Trophoblast cell (in vitro differentiated cells and primary cell): ENCODE data around the gene DVL2.

ENCODE experiments used
- DNase-seq, 2 donors: peaks; one replicate each; pipeline ENCODE4 v3.0.0-alpha.2; 2016
- H2AFZ ChIP-seq: 2 replicates; pipeline ENCODE4 v1.6.1; 2013; ENCODE audit warnings: low read length, moderate library complexity, mild to moderate bottlenecking; ENCODE audit not compliant: insufficient read depth, poor library complexity
- H2AK5ac ChIP-seq: 2 replicates; pipeline ENCODE4 v1.6.1; 2013; ENCODE audit warnings: mild to moderate bottlenecking, low read length
- H2BK120ac ChIP-seq: 2 replicates; pipeline ENCODE4 v1.6.1; 2013; ENCODE audit warnings: low read length, mild to moderate bottlenecking, moderate library complexity; ENCODE audit not compliant: insufficient read depth, poor library complexity
- H2BK12ac ChIP-seq: 2 replicates; pipeline ENCODE4 v1.6.1; 2013; ENCODE audit warnings: mild to moderate bottlenecking, low read length, moderate library complexity
- H2BK5ac ChIP-seq: 2 replicates; pipeline ENCODE4 v1.6.1; 2013; ENCODE audit warnings: low read length, low read depth, moderate library complexity, mild to moderate bottlenecking; ENCODE audit not compliant: poor library complexity
- H3K14ac ChIP-seq: 2 replicates; pipeline ENCODE4 v1.6.1; 2013; ENCODE audit warnings: mild to moderate bottlenecking, low read length
- H3K18ac ChIP-seq: 2 replicates; pipeline ENCODE4 v1.6.1; 2013; ENCODE audit warnings: mild to moderate bottlenecking, low read length
- H3K23ac ChIP-seq: 2 replicates; pipeline ENCODE4 v1.6.1; 2013; ENCODE audit warnings: low read length
- H3K27ac ChIP-seq: 2 replicates; pipeline ENCODE4 v1.5.1; 2013; ENCODE audit warnings: low read depth, mild to moderate bottlenecking, inconsistent platforms, low read length, moderate library complexity
- H3K27me3 ChIP-seq: 2 replicates; pipeline ENCODE4 v1.6.1; 2013; ENCODE audit warnings: inconsistent platforms, mild to moderate bottlenecking, low read length, moderate library complexity; ENCODE audit not compliant: insufficient read depth
- H3K36me3 ChIP-seq, 2 experiments: 1 replicate in 1 of 2; 2 replicates in 1 of 2; pipeline ENCODE4 v1.6.1; 2013; ENCODE audit warnings: low read length in 2 of 2, mild to moderate bottlenecking in 2 of 2, moderate library complexity in 1 of 2; ENCODE audit not compliant: insufficient read depth in 2 of 2, control insufficient read depth in 1 of 2
- H3K4ac ChIP-seq: 2 replicates; pipeline ENCODE4 v1.6.1; 2013; ENCODE audit warnings: low read depth, mild to moderate bottlenecking, low read length, moderate library complexity
- H3K4me1 ChIP-seq, 2 experiments: 1 replicate in 1 of 2; 2 replicates in 1 of 2; pipeline ENCODE4 v1.6.1; 2013; ENCODE audit warnings: low read length in 2 of 2, mild to moderate bottlenecking in 2 of 2, moderate library complexity in 1 of 2; ENCODE audit not compliant: insufficient read depth in 2 of 2, control insufficient read depth in 1 of 2
- H3K4me2 ChIP-seq: 2 replicates; pipeline ENCODE4 v1.6.1; 2013; ENCODE audit warnings: inconsistent platforms, mild to moderate bottlenecking, low read length, moderate library complexity
- H3K4me3 ChIP-seq: 2 replicates; pipeline ENCODE4 v1.5.1; 2013; ENCODE audit warnings: mild to moderate bottlenecking, low read depth, low read length, inconsistent platforms
- H3K79me1 ChIP-seq: one replicate; pipeline ENCODE4 v1.6.1; 2013; ENCODE audit warnings: low read length
- H3K79me2 ChIP-seq: 2 replicates; pipeline ENCODE4 v1.6.1; 2013; ENCODE audit warnings: low read length, mild to moderate bottlenecking; ENCODE audit not compliant: control insufficient read depth, insufficient read depth, poor library complexity
- H3K9ac ChIP-seq: 2 replicates; pipeline ENCODE4 v1.6.1; 2013; ENCODE audit warnings: mild to moderate bottlenecking, low read length
- H3K9me3 ChIP-seq: 2 replicates; pipeline ENCODE4 v1.6.1; 2013; ENCODE audit warnings: low read depth, mild to moderate bottlenecking, control low read depth, inconsistent platforms, low read length; ENCODE audit not compliant: insufficient read depth
- H4K12ac ChIP-seq: 2 replicates; pipeline ENCODE4 v1.6.1; 2013; ENCODE audit warnings: low read depth, mild to moderate bottlenecking, low read length, moderate library complexity
- H4K8ac ChIP-seq: 2 replicates; pipeline ENCODE4 v1.6.1; 2013; ENCODE audit warnings: low read depth, mild to moderate bottlenecking, low read length, moderate library complexity
- H4K91ac ChIP-seq: one replicate; pipeline ENCODE4 v1.6.1; 2013; ENCODE audit warnings: low read depth, mild to moderate bottlenecking, low read length, moderate library complexity
- WGBS: extraction: QIAGEN DNeasy Blood & Tissue Kit; methylation state at CpG from one replicate; pipeline ENCODE4 v1.1.7; 2013; ENCODE audit warnings: missing lambda C conversion rate; ENCODE audit not compliant: insufficient read length, insufficient coverage; ENCODE audit errors: extremely low coverage; 5-methylcytosine and 5-hydroxymethylcytosine counted together

The DVL2 gene

DNA sequence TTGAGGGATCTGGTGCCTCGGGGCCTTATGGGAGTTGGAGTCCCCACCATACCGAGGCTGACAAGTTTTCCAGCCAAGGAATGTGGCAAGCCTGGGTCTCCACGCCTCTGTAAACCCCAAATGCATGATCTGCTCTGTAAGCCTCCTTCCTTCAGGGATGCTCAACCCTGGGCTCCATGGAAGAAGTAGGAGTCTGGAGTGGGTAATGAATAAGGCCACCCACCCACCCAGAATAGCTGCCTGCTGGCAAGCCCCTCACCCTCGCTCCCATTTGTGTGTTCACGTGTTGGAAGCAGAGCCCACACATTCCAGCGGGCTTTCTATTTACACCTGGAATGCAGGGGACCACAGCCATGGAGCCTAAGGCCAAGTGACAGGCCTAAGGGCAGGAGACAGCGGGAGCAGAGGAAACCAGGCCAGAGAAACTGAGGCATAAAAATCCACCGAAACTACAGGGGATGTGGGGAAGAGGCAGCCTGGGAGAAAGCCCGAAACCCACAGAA is 19.1 kb downstream of the DVL2 start:
- Histone ChIP-seq H2BK5ac (no peak overlapping the region), H3K4me3 (no peak overlapping the region), H2AFZ (no peak overlapping the region), H3K4me2 (peak overlapping the region; percentile 75), H3K79me2 (peaks cover 5% of the 10 kb centered on the region), H3K9me3 (no peaks in the 10 kb centered on the region), H3K79me1 (peaks cover 19% of the 10 kb centered on the region), H3K9ac (no peak overlapping the region), H2AK5ac (no peak overlapping the region), H2BK12ac (peak overlapping the region; percentile 10), H4K91ac (no peak overlapping the region), H3K27ac (peak overlapping the region; percentile 66), H2BK120ac (peak overlapping the region; percentile 12), H3K4me1 (peaks cover 30 to 47% of the 10 kb centered on the region in 2 experiments), H3K4ac (no peak overlapping the region), H4K12ac (no peak overlapping the region), H3K23ac (no peak overlapping the region), H3K14ac (peak overlapping the region; percentile 6), H3K27me3 (no peaks in the 10 kb centered on the region), H4K8ac (no peak overlapping the region), H3K18ac (no peak overlapping the region), H3K36me3 (no peaks in the 10 kb centered on the region)
- DNase-seq: no peak
- WGBS: no CpG with 5 or more reads among the region's 9 CpGs

DNA sequence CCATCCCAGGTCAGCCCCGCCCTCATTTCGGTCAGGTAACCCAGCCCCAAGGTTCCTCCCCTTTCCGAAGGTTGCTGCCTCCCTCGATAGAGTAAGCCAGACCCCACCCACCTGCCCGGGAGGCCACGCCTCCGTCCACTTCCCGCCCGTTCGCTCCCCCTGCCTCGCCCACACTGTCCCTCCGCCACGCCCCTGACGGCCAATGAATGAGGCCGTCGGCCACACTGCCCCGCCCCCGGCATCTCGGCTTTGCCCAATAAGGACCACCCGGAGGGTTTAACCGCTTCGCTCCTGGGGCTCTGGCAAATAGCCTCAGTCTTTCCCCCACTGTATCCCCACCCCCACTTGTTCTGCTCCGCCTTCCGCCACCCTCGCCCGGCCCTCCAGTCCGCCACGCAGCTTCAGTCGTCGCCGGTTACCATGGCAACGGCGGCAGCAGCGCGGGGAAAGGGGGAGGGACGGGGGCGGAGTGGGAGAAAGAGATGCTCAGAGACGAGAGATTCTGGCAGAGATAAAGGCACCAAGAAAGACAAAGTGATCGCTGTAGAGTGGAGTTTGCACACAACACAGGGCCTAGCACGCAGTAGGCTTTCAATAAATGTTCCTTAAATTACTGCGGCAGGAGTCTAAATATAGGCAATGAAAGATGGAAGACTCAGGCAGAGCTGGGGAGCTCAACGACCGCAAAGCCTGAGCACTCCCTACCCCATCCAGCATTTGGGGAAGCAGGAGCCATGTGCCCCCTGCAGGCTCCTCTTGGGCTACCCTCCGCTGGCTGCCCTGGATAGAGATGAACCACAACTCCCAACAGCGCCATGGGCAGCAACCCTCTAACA is 19.8 kb downstream of the DVL2 start:
- H3K36me3 ChIP-seq: no peaks in the 10 kb centered on the region
- no peaks in the 10 kb centered on the region for H3K9me3 ChIP-seq
- H2BK120ac ChIP-seq: no peak overlapping the region
- H2AFZ ChIP-seq: no peak overlapping the region
- peak; percentile 98 for DNase-seq
- H2BK5ac ChIP-seq: no peak overlapping the region
- H2BK12ac ChIP-seq: no peak overlapping the region
- no peak overlapping the region for H2AK5ac ChIP-seq
- H3K79me2 ChIP-seq: peaks cover 1% of the 10 kb centered on the region
- H3K14ac ChIP-seq: no peak overlapping the region
- H4K8ac ChIP-seq: no peak overlapping the region
- H3K27ac ChIP-seq: peak overlapping the region; percentile 28
- no peak overlapping the region for H3K18ac ChIP-seq
- peaks cover 29 to 46% of the 10 kb centered on the region in 2 experiments for H3K4me1 ChIP-seq
- H4K91ac ChIP-seq: no peak overlapping the region
- H3K79me1 ChIP-seq: peaks cover 13% of the 10 kb centered on the region
- no CpG with 5 or more reads among the region's 45 CpGs for WGBS
- H3K4ac ChIP-seq: no peak overlapping the region
- peak overlapping the region; percentile 75 for H3K4me2 ChIP-seq
- H3K9ac ChIP-seq: no peak overlapping the region
- H3K27me3 ChIP-seq: no peaks in the 10 kb centered on the region
- no peak overlapping the region for H4K12ac ChIP-seq
- no peak overlapping the region for H3K23ac ChIP-seq
- H3K4me3 ChIP-seq: peak overlapping the region; percentile 14

- H3K18ac ChIP-seq: no peak overlapping the region
- no peak overlapping the region for H2BK12ac ChIP-seq
- H3K79me2 ChIP-seq: peaks cover 1% of the 10 kb centered on the region
- H3K27me3 ChIP-seq: no peaks in the 10 kb centered on the region
- no peak overlapping the region for H2AK5ac ChIP-seq
- H3K14ac ChIP-seq: no peak overlapping the region
- no peak overlapping the region for H3K23ac ChIP-seq
- no peaks in the 10 kb centered on the region for H3K36me3 ChIP-seq
- H3K9ac ChIP-seq: no peak overlapping the region
- no CpG with 5 or more reads among the region's 15 CpGs for WGBS
- H4K91ac ChIP-seq: no peak overlapping the region
- H3K4me1 ChIP-seq: peaks cover 31 to 43% of the 10 kb centered on the region in 2 experiments
- H3K9me3 ChIP-seq: no peaks in the 10 kb centered on the region
- H2AFZ ChIP-seq: no peak overlapping the region
- no peak overlapping the region for H2BK5ac ChIP-seq
- peak; percentile 77 to 82 for DNase-seq
- no peak overlapping the region for H3K27ac ChIP-seq
- no peak overlapping the region for H2BK120ac ChIP-seq
- H3K4ac ChIP-seq: no peak overlapping the region
- H4K8ac ChIP-seq: no peak overlapping the region
- peaks cover 10% of the 10 kb centered on the region for H3K79me1 ChIP-seq
- H3K4me3 ChIP-seq: no peak overlapping the region
- H4K12ac ChIP-seq: no peak overlapping the region
- H3K4me2 ChIP-seq: peak overlapping the region; percentile 55
These were observed 20.4 kb downstream of the DVL2 start for GRCh38 chr17:7213895-7214299.

- H2BK12ac ChIP-seq: no peak overlapping the region
- H3K9ac ChIP-seq: peak overlapping the region; percentile 29
- H3K79me1 ChIP-seq: peaks cover 3% of the 10 kb centered on the region
- no peak overlapping the region for H2AK5ac ChIP-seq
- WGBS: no CpG with 5 or more reads among the region's 37 CpGs
- H4K8ac ChIP-seq: no peak overlapping the region
- H3K14ac ChIP-seq: peak overlapping the region; percentile 21
- peaks cover 29 to 40% of the 10 kb centered on the region in 2 experiments for H3K4me1 ChIP-seq
- no peak overlapping the region for H4K91ac ChIP-seq
- no peaks in the 10 kb centered on the region for H3K36me3 ChIP-seq
- peaks cover 2% of the 10 kb centered on the region for H3K9me3 ChIP-seq
- H3K18ac ChIP-seq: no peak overlapping the region
- no peak overlapping the region for H2BK120ac ChIP-seq
- no peak overlapping the region for H2AFZ ChIP-seq
- peak overlapping the region; percentile 22 for H3K23ac ChIP-seq
- H3K79me2 ChIP-seq: peaks cover 1% of the 10 kb centered on the region
- no peak overlapping the region for H2BK5ac ChIP-seq
- no peak for DNase-seq
- no peaks in the 10 kb centered on the region for H3K27me3 ChIP-seq
- peak overlapping the region; percentile 56 for H3K4ac ChIP-seq
- H3K27ac ChIP-seq: no peak overlapping the region
- H4K12ac ChIP-seq: no peak overlapping the region
- no peak overlapping the region for H3K4me3 ChIP-seq
- H3K4me2 ChIP-seq: peak overlapping the region; percentile 62
These were observed 22.6 kb downstream of the DVL2 start for GRCh38 chr17:7211491-7212273.
